ENCODE results near the gene ZNF562. TPM values are rescaled to one million over a fixed set of nuclear protein-coding genes. Genes with fewer than 3 reads are reported as not detected.

ZNF562 gene
- total and polyA plus RNA-seq, 2 of the 4 experiments (the other 2 are of a cell fraction): 5.2 to 43.7 TPM

GRCh38 chr19:9721861-9722260 is 47.0 kb upstream of the ZNF562 start (continued):
- TF ChIP-seq USF2 (IDR thresholded peaks at IDR 0.05; ENCODE audit: low read depth, low read length) (no peak), RFX5 (IDR thresholded peaks at IDR 0.05; ENCODE audit: low read depth, low read length) (no peak)

DNA sequence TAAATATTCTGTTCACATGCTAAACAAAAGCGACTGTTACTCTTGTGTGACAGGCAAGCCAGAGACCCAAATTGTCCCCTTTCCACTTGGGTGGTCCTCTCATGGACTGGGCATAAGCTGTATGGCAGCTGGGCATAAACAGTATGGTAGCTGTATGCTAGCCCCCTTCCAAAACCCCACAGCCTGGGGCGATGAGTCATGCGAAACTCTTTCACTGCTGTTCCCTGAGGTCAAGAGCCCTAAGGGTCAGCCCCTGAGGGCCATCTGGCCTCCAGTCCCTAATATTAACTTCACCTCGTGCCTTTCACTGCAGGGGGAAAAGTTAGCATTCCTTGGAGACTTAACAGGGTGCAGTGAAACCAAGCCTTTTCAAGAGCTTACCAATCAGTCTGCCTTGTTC is 45.6 kb upstream of the ZNF562 start:
- no peak overlapping the region for H3K4ac ChIP-seq (ENCODE audit: low read depth, low read length)
- intact Hi-C loops (cut with micrococcal nuclease): no loop called here
- no peak overlapping the region for H4K91ac ChIP-seq (ENCODE audit: insufficient read depth, low read depth, low read length)
- H2AFZ ChIP-seq (replicated peaks; ENCODE audit: low read length, poor library complexity): no peak overlapping the region
- no peak overlapping the region for H2BK5ac ChIP-seq (ENCODE audit: low read depth, low read length, poor library complexity, severe bottlenecking)
- H3K9me1 ChIP-seq (ENCODE audit: insufficient read depth, low read length): no peaks in the 10 kb centered on the region
- no peak overlapping the region for H2BK15ac ChIP-seq (ENCODE audit: low read depth, low read length)
- dilution Hi-C loops (cut with HindIII; ENCODE audit: low sequenced_read_pairs, unreplicated experiment): no loop called here
- CTCF ChIA-PET: no interaction called here
- no peaks in the 10 kb centered on the region for H3K36me3 ChIP-seq (ENCODE audit: control insufficient read depth, insufficient read depth, low read length)
- no peak overlapping the region for H2AK5ac ChIP-seq (ENCODE audit: low read depth, low read length)
- H2AK9ac ChIP-seq (replicated peaks; ENCODE audit: low read depth, low read length, poor library complexity): no peak overlapping the region
- no peak overlapping the region for H4K8ac ChIP-seq (ENCODE audit: low read depth in 2 of 2, low read length in 2 of 2)
- no peak overlapping the region for H4K5ac ChIP-seq (ENCODE audit: low read depth, low read length)
- in situ Hi-C loops (cut with MboI; ENCODE audit: low sequenced_read_pairs): no loop called here
- POLR2A ChIA-PET (ENCODE audit: unreplicated experiment): no interaction called here
- peaks cover 1% of the 10 kb centered on the region; the same call in 1 of the 2 replicates for H3K9me3 ChIP-seq (ENCODE audit: control insufficient read depth, insufficient read depth, low read length)
- DNase-seq (no peak), ATAC-seq (ENCODE audit: low read depth) (no peak)
- H3K14ac ChIP-seq (replicated peaks; ENCODE audit: low read depth, low read length): no peak overlapping the region
- H3K79me1 ChIP-seq (ENCODE audit: low read depth in 1 of 2, low read length in 2 of 2): no peaks in the 10 kb centered on the region
- H3K4me3 ChIP-seq (ENCODE audit: insufficient read depth, low read depth, low read length): no peak overlapping the region
- no CpG with 5 or more reads among the region's 4 CpGs for WGBS, 2 experiments (ENCODE audit: extremely low coverage in 2 of 2, insufficient read length in 1 of 2)
- no peak overlapping the region for H3K56ac ChIP-seq (ENCODE audit: extremely low read depth, insufficient read depth, low read length)
- no peak overlapping the region for H3K23ac ChIP-seq (ENCODE audit: low read depth, low read length)
- no peak overlapping the region for H3K27ac ChIP-seq (ENCODE audit: insufficient read depth, low read length)
- no peaks in the 10 kb centered on the region for H4K20me1 ChIP-seq (ENCODE audit: insufficient read depth, low read length)
- no peak overlapping the region for H2BK20ac ChIP-seq (ENCODE audit: low read depth, low read length)
- H3K18ac ChIP-seq (ENCODE audit: low read depth, low read length): no peak overlapping the region
- H3K4me2 ChIP-seq (ENCODE audit: low read depth, low read length): no peak overlapping the region
- no peak overlapping the region for H3K9ac ChIP-seq (ENCODE audit: low read depth, low read length)
- BruUV-seq (replicated peaks): no TSS peak
- no peak overlapping the region for H2BK120ac ChIP-seq (ENCODE audit: low read depth, low read length)
- H3K27me3 ChIP-seq (ENCODE audit: control insufficient read depth, insufficient read depth, low read length): no peaks in the 10 kb centered on the region
- H3K4me1 ChIP-seq (ENCODE audit: control insufficient read depth, insufficient read depth, low read length): no peaks in the 10 kb centered on the region
- no peak for TF ChIP-seq RFX5 (IDR thresholded peaks at IDR 0.05; ENCODE audit: low read depth, low read length)
- TF ChIP-seq USF2 (IDR thresholded peaks at IDR 0.05; ENCODE audit: low read depth, low read length): no peak
- no peak for TF ChIP-seq POLR2A (IDR thresholded peaks at IDR 0.05; ENCODE audit: low read depth, low read length)
- TF ChIP-seq MAZ (IDR thresholded peaks at IDR 0.05; ENCODE audit: borderline replicate concordance, low read depth, low read length): no peak
- no peak for TF ChIP-seq SMC3 (IDR thresholded peaks at IDR 0.05; ENCODE audit: low read depth, low read length)
- TF ChIP-seq CEBPB (IDR thresholded peaks at IDR 0.05; ENCODE audit: low read depth, low read length): no peak
- TF ChIP-seq RCOR1 (IDR thresholded peaks at IDR 0.05; ENCODE audit: insufficient replicate concordance, low read length): no peak
- TF ChIP-seq MAFK (IDR thresholded peaks at IDR 0.05; ENCODE audit: low read depth, low read length): no peak
- TF ChIP-seq NFE2L2 (IDR thresholded peaks at IDR 0.05; ENCODE audit: low read depth, low read length): no peak
- TF ChIP-seq FOS (IDR thresholded peaks at IDR 0.05; ENCODE audit: low read depth, low read length): no peak
- TF ChIP-seq BHLHE40 (IDR thresholded peaks at IDR 0.05; ENCODE audit: low read depth, low read length): no peak
- TF ChIP-seq RAD21 (IDR thresholded peaks at IDR 0.05; ENCODE audit: low read length): no peak
- TF ChIP-seq ELK1 (IDR thresholded peaks at IDR 0.05; ENCODE audit: borderline replicate concordance, low read depth, low read length): no peak
- no peak for TF ChIP-seq CHD1 (IDR thresholded peaks at IDR 0.05; ENCODE audit: low read depth, low read length)
- no peak for TF ChIP-seq MXI1 (IDR thresholded peaks at IDR 0.05; ENCODE audit: borderline replicate concordance, low read depth, low read length)
